Stimulated activated CD4-positive, alpha-beta T cell treated with anti-CD3 and anti-CD28 coated beads, Interleukin-15, amount 100 ng/mL, for 1 hour (primary cell): ENCODE data around the gene NECTIN1.
"Not testable (repeated sequence)": the region's sequence is repeated elsewhere in the genome, so short reads cannot be mapped to it uniquely, and the experiment has no call there.

ENCODE experiments used
- DNase-seq, 2 donors: peaks; one replicate each; pipeline ENCODE4 v3.0.0-alpha.2; 2020; ENCODE audit warnings: low read depth in 1 of 2, low spot score in 1 of 2

Gene NECTIN1

DNA sequence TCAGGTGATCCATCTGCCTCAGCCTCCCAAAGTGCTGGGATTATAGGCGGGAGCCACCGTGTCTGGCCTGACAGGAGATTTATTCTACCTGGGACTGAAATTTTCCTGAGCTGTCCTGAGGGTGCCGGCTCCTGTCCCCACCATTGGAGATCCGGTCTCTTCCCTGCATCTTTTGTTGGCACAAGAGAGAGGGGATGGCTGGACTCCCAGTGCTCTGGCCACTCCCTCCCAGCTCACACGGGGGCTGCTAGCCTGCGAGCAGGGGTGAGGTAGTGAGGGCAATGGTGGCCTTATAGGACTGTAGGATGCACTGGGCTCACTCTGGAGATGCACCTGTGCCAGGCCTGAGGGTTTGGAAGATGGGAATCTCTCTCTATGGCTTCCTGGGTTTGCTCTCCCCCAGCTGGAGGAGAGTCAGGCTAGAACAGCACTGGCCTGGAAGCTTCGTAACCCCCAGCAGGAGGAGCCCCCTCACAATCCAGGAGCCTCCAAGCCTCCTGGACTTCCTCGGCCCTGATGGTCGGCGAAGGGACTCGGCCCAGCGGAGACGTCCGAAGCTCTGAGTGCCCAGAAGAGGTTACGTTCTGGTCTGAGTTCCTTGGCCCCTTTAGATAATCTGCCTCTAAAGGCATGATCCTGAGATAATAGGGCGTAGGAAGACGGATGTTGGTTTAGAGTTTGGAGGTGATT, 106.4 kb downstream of the NECTIN1 start:
- no peak for DNase-seq

- DNase-seq: no peak
Measured at GRCh38 chr11:119619665-119620064, 109.3 kb downstream of the NECTIN1 start.

GRCh38 chr11:119618208-119618909, 110.6 kb downstream of the NECTIN1 start:
- DNase-seq: no peak

- DNase-seq: no peak
Measured at GRCh38 chr11:119617340-119617713, 111.7 kb downstream of the NECTIN1 start.

- DNase-seq: no peak
Measured at GRCh38 chr11:119616586-119617339, 112.2 kb downstream of the NECTIN1 start.

DNA sequence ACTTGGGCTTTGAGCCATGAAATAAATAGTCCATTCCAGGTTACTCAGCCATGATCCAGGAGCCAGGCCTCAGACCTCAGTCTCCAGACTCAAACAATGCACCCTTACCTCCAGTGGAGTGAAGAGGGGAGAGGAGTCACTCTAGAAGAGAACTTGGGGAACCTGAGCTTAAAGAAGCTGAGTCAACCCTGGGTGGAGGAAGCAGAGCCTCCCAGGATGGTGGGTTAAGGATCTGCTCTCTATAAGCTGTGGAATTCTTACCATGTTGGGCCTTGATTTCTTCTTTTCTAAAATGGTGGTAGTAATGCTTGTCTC, 113.2 kb downstream of the NECTIN1 start:
- no peak for DNase-seq

DNA sequence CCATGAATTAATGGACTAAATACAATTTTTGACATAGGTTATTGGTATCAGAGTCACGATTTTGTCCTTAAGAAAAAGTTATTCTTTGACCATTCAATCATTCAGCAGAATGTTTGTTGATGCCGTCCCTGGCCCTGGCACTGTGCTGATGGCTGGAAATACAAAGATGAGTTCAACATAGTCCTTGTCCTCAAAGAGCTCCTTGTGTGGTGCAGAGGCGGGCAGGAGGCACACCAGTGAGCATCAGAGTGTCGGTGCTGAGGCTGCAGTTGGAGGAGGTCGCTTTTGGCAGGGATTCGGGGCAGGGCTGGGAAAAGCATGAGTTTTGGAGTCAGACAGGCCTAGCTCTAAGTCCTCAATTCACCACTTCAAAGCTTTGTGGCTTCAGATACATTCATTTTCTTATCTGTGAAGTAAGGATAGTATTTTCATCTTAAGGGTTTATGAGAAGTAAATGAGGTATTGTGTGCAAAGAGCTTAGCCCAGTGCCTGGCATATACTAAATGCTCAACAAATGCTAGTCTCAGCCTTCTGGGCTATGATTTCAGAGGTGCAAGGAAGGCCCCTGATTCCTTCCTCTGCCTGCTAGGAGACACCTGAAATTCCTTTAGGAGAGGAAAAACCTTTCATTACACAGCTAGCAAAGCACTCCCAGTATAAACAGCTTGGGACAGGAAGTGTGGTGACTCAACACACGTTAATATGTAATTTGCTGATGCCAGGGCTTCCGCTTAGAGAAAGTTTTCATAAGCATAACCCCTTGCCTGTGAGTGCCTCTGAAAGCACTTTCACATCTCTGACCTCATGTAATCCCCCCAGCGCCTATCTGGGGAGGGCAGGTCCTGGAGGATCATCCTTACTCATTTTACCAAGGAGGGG, 113.8 kb downstream of the NECTIN1 start:
- DNase-seq: no peak

DNA sequence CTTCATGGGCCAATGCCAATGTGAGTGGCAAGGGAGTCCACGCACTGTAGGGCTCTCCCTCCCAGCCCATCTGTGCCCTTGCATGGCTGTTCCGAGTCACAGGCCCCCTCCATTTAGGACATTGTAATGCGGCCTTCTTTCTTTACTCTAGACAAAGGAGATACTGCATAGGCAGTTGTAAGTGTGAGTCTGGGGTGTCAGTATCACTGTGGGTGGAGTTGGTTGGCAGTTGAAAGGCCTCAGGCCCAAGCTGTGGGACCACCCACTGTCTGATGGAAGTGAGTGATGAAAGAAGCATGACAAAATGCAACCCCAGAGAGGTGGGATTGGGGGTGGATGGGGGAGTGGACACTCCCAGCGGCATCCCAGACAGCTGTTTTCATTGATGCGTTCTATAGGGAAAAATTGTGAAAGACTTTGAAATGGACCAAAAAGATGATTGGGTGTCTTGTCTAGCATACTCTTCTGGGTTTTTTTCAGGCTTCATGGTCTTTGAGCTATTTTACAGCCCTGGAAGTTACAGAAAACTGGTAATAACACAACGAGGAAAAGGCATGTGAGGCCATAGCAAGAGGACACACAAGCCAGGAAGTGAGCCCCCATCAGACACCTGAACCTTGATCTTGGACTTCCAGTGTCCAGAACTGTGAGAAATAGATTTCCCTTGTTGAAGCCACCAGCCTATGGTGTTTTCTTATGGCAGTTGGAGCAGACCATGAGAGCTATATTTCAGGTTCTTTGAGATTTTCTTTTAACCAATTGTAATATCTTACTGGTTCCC, 114.6 kb downstream of the NECTIN1 start:
- DNase-seq: no peak

DNA sequence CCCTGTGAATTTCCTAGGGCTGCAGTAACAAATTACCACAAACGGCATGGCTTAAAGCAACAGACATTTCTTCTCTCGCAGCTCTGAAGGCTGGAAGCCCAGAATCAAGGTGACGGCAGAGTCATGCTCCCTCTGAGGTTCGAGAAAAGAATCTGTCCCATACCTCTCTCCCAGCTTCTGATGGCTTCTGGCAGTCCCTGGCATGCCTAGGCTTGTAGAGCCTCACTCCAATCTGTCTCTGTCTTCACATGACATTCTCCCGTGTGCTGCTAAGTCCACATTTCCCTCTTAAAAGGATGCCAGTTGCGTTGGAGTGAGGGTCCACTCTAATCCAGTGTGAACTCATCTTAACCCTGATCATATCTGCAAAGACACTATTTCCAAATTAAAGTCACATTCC, 116.2 kb downstream of the NECTIN1 start:
- DNase-seq: no peak

GRCh38 chr11:119610836-119611426, 118.1 kb downstream of the NECTIN1 start:
- DNase-seq: no peak

DNA sequence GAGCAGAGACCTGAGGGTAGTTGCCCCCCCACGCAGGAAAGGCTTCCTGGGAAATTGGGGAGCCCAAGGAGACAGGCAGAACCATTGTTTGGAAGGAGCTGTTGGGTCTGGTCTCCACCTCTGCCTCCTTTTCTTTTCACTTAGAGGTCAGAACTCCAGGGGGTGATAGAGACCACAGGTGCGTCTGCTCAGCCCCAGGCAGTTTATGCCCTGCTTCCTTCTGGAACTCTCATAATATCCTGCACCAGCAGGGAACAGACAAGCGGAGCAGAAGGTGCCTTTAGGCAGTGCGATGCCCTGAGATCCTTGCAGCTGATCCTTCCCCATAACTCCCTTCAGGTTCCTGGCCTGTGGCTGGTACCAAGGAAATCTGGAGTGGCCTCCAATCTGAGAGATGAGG, 120.2 kb downstream of the NECTIN1 start:
- DNase-seq: no peak

DNA sequence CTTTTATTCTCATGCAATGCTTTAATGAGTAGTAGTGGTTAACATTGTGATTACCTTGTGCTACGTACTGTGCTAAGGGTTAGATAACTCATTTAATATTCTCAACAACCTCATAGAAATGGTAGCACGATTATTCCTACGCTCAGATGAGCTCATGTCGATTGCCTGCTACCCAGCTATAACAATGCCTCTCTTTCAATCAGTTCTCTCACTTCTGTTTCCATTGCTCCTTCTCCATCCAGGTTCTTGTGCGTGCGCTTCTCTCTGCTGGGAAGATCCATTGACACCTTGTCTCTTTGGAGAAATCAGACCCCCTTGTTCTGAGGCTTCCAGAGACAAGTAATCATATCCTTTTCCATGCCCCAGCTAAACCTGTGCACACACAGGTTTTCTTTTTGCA, 120.8 kb downstream of the NECTIN1 start:
- DNase-seq: no peak

DNA sequence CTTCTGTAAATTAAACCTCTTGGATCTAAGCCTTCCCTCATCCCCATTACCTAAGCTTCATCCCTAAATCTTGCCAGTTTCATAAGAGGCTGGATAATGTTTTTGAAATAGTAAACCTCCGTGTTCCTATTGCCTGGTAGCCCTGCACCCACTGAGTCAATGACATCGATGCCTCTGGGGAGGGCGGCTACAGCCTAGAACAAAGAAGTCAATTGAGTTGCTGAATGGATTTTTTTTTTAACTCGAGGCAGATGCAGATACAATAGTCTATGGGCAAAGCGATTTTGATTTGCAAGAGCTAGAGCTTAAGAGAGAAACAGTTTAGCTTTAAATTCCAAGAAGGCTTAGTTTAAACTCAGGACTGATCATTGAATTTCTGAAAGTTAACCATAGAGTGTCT, 121.3 kb downstream of the NECTIN1 start:
- no peak for DNase-seq

DNA sequence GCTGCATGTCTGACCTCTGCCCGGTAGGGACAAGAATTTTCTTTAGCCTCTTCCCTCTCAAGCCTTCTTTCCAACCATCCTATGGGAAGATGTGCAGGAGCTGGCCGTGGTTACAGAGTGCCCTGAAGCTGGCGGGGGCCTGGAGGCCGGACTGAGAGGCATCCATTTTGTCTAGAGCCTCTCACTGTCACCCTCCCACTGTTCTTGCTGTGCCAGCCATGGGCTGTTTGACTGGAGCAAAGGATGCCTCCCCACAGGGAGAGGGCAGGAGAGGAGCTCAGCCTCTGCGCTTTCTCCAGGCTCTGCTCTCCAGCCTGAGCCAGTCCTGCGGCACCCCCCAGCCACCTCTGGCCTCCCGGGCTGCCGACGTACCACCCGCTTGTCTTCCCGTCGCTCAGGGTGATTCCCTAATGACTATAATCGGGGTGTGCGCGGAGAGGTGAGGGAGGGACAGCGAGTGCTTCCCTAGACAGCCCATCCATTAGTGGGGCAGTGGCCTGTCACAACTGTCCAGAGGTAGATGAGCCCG, 123.8 kb downstream of the NECTIN1 start:
- no peak for DNase-seq

GRCh38 chr11:119602745-119603373, 126.1 kb downstream of the NECTIN1 start:
- DNase-seq: no peak

DNA sequence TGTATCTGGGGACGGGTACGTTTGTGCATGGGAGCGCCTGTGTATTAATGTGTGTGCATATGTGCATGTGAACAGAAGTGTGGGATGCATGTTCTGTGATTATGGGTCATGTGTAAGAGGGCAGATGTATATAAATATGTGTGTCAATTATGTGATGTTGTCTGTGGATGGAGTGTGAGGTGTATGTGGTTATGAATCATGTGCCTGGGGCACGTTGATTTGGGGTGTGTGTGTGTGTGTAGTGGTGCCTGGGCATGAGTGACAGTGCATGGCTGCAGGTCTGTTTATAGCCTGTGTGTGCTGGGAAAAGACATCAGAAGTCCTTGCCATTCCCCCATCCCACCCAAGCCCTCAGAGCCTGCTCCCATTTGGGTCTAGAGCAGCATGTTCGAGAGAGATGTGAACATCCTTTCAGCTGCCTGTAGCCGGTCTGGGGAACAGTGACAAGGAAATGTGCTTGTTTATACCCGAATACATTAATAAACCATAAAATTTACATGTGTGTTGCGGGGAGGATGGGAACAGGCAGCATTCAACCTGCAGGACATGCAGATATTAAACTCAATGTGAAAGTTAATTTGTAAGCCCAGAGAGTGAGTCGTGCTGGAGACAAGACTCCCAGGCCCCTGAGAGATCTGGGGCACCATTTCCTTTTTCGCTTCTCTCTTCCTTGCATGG, 129.0 kb downstream of the NECTIN1 start:
- DNase-seq: no peak

DNA sequence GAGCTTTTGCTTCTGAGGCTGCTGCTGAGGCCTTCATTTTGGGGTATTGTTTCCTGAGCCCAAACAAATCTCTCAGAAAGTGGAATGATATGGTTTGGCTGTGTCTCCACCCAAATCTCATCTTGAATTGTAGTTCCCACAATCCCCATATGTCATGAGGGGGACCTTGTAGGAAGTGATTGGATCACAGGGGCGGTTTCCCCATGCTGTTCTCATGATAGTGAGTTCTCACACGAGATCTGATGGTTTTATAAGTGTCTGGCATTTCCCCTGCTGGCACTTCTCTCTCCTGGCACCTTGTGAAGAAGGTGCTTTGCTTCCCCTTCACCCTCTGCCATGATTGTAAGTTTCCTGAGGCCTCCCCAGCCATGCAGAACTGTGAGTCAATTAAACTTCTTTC, 133.1 kb downstream of the NECTIN1 start:
- DNase-seq: not testable (repeated sequence)

DNA sequence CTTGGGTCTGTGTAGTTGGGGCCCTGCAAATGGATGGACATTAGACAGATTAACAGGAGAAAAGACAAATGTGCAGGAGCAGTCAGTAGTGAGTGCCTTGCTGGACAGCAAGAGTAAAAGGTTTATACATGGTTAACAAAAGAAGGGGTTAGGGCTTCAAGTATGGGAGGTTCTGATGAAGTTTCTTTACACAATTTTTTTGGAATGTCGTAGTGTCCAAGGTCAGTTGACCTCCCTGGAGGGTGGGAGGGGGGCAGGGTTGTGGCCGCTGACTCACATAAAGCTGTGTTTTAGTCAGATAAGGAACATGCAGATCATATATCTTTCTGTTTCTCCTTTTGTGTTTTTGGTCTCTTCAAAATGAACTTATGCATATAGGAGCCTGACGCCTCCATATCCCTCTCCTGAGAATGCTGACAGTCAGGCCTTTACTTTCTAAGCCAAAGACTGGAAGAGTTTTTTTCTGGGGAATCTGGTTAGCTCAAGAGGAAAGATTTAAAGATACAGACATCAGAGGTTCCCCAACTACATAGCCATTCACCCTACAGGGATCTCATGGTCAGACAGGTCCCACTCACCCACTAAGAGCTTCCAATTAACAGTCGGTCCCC, 134.3 kb downstream of the NECTIN1 start:
- DNase-seq: no peak

DNA sequence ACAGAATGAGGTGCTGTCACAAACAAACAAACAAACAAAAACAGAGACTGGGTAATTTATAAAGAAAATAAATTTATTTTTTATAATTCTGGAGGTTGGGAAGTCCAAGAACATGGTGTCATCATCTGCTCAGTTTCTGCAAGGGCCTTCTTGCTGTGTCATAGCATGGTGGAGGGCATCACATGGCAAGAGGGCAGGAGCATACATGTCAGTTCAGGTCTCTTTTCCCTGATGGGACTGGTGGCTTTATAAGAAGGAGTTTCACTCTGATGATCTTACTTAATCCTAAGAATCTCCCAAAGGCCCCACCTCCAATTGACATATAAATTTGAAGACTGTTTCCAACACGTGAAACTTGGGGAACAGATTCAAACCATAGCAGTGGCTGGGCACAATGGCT, 135.7 kb downstream of the NECTIN1 start:
- no peak for DNase-seq
